HG03558 (cell line): ENCODE data around the gene TNFRSF1A.

Experiments used
- ATAC-seq: cut with Tn5 transposase; IDR thresholded peaks from one replicate; pipeline ENCODE4 v1.9.1; 2021; ENCODE audit warnings: moderate number of reproducible peaks; ENCODE audit not compliant: unreplicated experiment; ENCODE audit errors: extremely low read depth

Gene TNFRSF1A

GRCh38 chr12:6341417-6342139, at the start of gene TNFRSF1A:
Gene TNFRSF1A, minus strand, starts transcription at chr12:6342076. Its CDS starts 262 bp downstream, at chr12:6341814.
- no peak for ATAC-seq

- no peak for ATAC-seq
Measured at GRCh38 chr12:6391013-6391412, 49.1 kb upstream of the TNFRSF1A start.

- no peak for ATAC-seq
Measured at GRCh38 chr12:6390084-6390799, 48.4 kb upstream of the TNFRSF1A start.

- no peak for ATAC-seq
Measured at GRCh38 chr12:6387541-6387940, 45.7 kb upstream of the TNFRSF1A start.

GRCh38 chr12:6386491-6386890, 44.6 kb upstream of the TNFRSF1A start:
- no peak for ATAC-seq

GRCh38 chr12:6386038-6386437, 44.2 kb upstream of the TNFRSF1A start:
- no peak for ATAC-seq

- no peak for ATAC-seq
Measured at GRCh38 chr12:6384499-6385436, 42.9 kb upstream of the TNFRSF1A start.

GRCh38 chr12:6383572-6384498, 42.0 kb upstream of the TNFRSF1A start, which contains the start of gene LTBR:
Gene LTBR, plus strand, starts transcription at chr12:6384162. Its CDS starts 197 bp downstream, at chr12:6384359.
- ATAC-seq = no peak

GRCh38 chr12:6382982-6383381, 41.1 kb upstream of the TNFRSF1A start:
- no peak for ATAC-seq

- ATAC-seq = no peak
Measured at GRCh38 chr12:6382371-6382770, 40.5 kb upstream of the TNFRSF1A start.

- no peak for ATAC-seq
Measured at GRCh38 chr12:6380141-6381121, 38.6 kb upstream of the TNFRSF1A start.

GRCh38 chr12:6378709-6379472, 37.0 kb upstream of the TNFRSF1A start:
- no peak for ATAC-seq

- ATAC-seq = no peak
Measured at GRCh38 chr12:6377667-6377994, 35.8 kb upstream of the TNFRSF1A start.

GRCh38 chr12:6376870-6377666, 35.2 kb upstream of the TNFRSF1A start:
- ATAC-seq = no peak

GRCh38 chr12:6376079-6376869, 34.4 kb upstream of the TNFRSF1A start:
- no peak for ATAC-seq
